GM12892 (cell line): ENCODE results near the gene KIF21A.

Experiments used
- DNase-seq: peaks from one replicate; pipeline ENCODE4 v3.0.0; 2011; ENCODE audit not compliant: insufficient read length
- FAIRE-seq: peaks from 2 replicates; lab custom pipeline; 2011; peaks lifted over from hg19 to GRCh38; lab: Jason Lieb, UNC
- POLR2A ChIP-seq: IDR thresholded peaks from 2 replicates; pipeline ENCODE4 v1.6.1; 2011; ENCODE audit warnings: low read depth, low read length, control low read depth
- POLR2AphosphoS5 ChIP-seq: IDR thresholded peaks from 2 replicates; pipeline ENCODE4 v1.6.1; 2011; ENCODE audit warnings: low read depth, low read length, control low read depth
- TAF1 ChIP-seq: IDR thresholded peaks from 2 replicates; pipeline ENCODE4 v1.6.1; 2011; ENCODE audit warnings: low read depth, mild to moderate bottlenecking, control low read depth, low read length, borderline replicate concordance

KIF21A gene

DNA sequence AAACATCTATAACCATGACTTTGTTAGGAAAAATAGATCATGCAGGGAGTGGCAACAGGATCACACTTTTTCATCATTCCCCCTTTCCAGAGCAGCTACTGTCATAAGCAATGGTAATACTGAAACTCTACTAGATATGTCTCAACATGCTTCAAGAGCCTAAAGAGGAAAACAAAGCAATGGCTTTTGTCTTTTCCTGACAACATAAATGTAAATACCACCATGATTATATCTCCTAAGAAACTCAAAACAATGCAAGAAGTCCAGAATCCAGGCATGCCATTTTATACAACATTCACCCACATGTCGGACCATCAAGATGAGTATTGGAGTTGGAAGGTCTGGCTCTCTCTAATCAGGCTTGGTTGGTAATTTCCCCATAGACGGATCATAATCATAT, 78.7 kb downstream of the KIF21A start:
- no peak for FAIRE-seq
- no peak for TF ChIP-seq POLR2AphosphoS5
- TF ChIP-seq POLR2A: no peak
- no peak for TF ChIP-seq TAF1
- DNase-seq: no peak

DNA sequence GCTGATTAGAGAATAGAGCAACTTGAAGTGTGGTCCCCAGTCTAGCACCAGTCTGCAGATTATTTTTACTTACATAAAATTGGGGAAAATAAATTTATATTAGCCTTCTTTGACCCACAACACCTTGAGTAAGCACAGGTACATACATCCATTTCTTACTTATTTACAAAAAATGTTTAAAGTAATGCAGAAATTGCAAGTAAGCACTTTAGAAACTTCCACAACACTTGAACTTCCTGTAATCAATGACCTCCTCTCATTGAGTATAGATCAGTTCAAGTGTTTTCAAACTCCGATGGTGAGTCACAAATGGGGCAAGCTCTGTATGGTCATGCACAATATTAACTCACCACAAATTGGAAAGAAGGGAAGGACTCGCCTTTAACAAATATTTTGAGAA, 83.3 kb downstream of the KIF21A start:
- FAIRE-seq (no peak), DNase-seq (no peak)
- TF ChIP-seq POLR2AphosphoS5: no peak
- no peak for TF ChIP-seq POLR2A
- no peak for TF ChIP-seq TAF1

DNA sequence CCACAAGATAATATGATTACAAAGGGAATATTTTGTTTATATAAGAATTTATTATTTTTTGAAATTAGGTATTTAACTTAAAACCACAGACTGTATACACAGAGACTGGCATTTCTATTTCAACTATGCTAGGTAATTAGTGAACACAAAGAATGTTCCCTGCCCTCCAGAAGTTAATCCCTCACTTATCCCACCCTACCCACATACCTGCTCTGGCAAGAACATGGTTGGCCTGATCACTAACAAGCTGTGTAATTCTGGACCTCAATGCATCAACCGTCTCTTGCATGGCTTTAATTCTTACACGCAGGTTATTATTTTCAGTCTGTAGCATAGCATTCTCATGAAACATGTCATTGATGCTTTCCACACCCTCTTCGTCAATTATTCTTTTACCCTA, 85.9 kb downstream of the KIF21A start:
- no peak for FAIRE-seq
- no peak for DNase-seq
- TF ChIP-seq TAF1 (no peak), POLR2AphosphoS5 (no peak), POLR2A (no peak)

DNA sequence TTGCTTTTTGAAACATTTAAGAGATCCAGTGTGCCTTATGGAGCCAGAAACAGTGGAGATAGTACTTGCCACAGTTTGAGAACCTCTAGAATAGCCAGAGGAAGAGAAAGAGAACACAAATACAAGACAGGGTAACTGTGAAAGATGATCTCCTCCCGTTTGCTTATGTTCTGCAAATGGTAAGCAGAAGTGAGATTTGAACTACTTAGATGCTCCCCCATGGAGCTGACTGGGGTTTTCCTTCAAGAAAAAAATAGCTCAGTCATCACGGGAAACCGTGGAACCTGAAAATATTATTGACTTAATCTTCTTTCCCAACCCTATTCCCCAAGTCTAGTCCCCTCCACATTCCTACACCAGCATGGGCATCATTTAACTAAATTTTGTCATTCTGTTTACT, 87.1 kb downstream of the KIF21A start:
- TF ChIP-seq TAF1 (no peak), POLR2A (no peak), POLR2AphosphoS5 (no peak)
- DNase-seq (no peak), FAIRE-seq (peak; percentile 80)

DNA sequence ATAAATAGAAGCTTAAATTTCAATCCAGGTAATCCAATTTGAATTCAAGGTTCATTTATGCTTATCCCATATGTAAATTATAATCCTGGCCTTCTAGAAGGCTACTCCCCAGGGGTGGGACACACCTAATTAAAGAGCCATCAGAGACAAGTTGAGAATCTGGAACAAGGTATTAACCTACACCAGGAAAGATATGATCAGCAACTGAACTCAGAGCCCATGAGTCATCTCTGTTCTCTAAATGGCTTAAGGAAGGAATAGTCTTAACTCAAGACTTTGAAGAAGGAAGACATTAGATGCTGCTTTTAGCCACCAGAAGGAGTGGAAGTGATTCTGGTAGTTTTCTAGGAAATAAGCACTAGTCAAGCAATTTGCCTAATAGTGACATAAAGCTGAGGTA, 88.0 kb downstream of the KIF21A start:
- DNase-seq (no peak), FAIRE-seq (peak; percentile 33)
- TF ChIP-seq POLR2A (no peak), TAF1 (no peak), POLR2AphosphoS5 (no peak)

DNA sequence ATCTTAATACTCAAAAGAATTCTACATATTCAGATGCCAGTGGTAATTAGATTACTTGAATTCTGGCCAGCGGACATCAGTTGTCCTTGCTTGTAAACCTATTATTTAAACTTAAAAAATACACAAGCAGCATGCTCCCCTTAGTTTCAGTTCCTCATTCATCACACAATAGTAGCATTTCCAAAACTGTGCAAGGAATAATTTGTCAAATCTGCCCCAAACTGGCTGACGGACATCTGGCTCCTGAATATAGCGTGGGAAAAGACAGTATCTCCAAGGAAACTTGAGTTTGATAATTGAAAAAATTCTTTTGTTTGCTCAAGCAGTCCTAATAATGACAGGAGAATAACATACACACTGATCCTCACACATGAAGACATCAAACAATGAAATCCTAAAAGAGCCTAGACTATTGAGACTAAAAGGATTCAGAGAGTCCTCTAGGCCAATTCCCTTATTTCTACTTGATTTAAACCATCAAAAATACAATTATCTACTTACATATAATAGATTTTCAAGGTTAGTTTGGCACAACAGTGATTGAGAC, 90.4 kb downstream of the KIF21A start:
- FAIRE-seq (no peak), DNase-seq (no peak)
- TF ChIP-seq TAF1 (no peak), POLR2A (no peak), POLR2AphosphoS5 (no peak)

DNA sequence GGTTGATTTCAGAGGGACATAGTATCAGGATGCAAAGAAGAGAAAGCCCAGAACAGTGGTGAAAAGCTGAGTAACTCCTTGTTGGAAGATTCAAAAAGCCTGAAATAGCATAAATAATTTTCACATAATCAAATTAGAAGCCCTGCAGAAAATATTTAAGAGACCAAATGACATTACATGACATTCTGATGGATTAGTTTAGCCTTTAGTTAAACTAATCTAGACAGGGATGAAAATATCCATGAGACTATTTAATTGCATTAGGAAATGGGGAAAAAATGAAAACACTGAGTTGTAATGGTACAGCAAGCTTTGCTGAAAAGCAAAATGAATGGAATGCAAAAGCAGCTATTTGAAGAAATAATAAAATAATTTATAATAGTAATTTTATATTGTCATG, 91.8 kb downstream of the KIF21A start:
- TF ChIP-seq POLR2AphosphoS5 (no peak), TAF1 (no peak)
- DNase-seq (no peak), FAIRE-seq (no peak)

DNA sequence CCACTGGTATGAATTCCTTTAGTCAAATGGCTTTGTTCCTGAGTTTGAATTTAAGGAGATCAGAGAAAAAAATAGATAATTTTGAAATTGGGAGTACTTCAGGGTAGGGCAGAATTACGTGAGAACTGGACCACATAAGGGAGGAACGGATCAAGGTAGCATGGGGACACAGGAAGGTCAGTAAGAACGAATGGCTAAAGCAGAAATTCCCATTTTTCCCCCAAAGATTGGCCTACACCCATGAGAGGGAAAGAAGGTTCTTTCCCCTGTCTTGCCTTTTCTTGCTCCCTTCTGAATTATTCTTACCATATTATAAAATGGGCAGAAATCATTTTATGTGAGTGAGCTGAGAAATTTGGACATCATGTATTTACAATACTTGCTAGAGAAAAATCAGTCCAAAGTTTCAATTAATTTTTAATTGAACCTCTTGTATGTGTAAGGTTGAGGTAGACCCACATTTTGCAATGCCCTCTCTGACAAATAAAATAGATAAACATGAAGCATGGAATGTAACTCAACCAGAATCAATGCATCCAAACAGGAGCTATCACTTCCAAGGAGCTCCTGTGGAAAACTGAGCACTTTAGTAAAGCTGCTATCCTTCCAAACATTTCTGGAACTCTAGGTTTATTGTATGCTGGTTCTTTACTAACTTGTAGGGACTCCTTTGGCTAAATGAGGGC, 93.8 kb downstream of the KIF21A start:
- FAIRE-seq: no peak
- TF ChIP-seq POLR2AphosphoS5 (no peak), POLR2A (no peak), TAF1 (no peak)
- DNase-seq: no peak

DNA sequence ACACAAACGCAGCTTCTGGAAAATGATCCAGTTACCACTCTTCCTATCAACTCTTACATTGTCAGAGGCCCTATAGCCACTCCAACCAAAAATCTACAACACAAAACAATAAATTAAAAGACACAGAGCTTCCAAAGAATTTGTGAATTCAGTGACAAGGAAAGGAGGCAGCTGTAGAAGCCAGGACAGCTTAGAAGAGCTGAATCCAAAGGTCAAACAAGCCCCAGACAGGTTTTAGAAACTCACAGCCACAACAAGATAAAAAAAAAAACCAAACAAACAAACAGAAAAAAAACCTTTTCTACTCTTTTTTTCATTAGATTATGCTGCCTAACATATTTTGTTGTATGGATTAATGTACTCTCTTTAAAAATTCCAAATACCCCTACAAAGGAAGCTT, 94.4 kb downstream of the KIF21A start:
- no peak for TF ChIP-seq POLR2A
- TF ChIP-seq POLR2AphosphoS5: no peak
- TF ChIP-seq TAF1: no peak
- FAIRE-seq: peak; percentile 42
- no peak for DNase-seq

DNA sequence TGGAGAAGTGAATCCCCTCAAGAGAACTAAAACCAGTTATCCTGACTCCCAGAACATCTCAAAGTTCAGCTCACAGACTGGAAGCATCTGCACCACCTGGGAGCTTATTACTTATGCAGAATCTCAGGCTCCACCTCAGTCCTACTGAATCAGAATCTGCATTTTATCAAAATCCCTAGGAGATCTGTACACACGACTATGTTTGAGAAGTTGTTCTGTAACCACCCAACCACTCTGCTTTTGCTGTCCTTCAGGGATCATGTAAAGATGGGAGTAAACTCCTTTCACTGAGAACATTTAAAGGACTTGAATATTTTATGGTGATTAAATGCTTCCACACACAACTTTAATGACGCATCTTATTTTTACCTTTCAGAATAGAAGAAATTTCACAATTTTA, 98.0 kb downstream of the KIF21A start:
- DNase-seq (no peak), FAIRE-seq (no peak)
- TF ChIP-seq POLR2AphosphoS5 (no peak), TAF1 (no peak), POLR2A (no peak)

DNA sequence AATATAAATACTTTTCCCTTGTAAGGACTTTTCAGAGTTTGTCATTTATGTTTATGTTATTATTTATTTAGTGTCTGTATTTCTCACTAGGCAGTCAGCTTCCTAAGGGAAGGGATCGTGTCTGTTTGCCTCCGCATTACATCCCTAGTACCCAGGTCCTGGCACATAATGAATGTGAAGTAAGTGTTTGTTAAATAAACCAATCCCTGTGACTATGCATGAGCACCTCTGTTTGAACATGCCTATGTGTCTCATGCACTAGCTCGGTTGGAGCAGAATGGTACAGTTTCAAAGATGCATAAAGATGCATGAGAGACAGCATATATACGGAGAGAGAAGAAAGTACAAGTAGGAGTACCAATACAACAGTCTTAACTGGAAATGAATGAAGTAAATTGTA, 99.3 kb downstream of the KIF21A start:
- DNase-seq (no peak), FAIRE-seq (no peak)
- TF ChIP-seq TAF1: no peak
- no peak for TF ChIP-seq POLR2AphosphoS5

DNA sequence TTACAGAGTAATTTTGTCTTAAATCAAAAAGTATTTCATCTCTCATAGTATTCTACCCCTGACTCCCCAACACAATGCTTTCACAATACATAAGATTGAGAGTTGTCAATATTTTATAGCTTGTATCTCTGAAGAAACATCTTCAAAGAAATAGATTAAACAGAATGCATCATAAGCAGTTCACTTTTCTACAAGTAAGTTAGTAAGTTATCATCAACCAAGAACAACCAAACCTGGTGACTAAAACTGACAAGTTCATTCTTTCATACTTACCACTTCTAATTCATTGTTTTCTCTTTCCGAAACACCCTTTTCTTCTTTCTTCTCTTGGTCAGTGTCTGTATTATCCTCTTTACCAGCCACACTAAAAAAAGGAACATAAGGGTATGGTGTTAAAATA, 101.2 kb downstream of the KIF21A start:
- no peak for TF ChIP-seq POLR2AphosphoS5
- TF ChIP-seq POLR2A: no peak
- TF ChIP-seq TAF1: no peak
- DNase-seq: no peak
- FAIRE-seq: no peak
